GM12891 (cell line): ENCODE data around the gene KLHL25.

ENCODE experiments used
- POLR2A ChIP-seq: IDR thresholded peaks from 2 replicates; pipeline ENCODE4 v1.6.1; 2011; ENCODE audit warnings: low read depth, low read length, control low read depth
- POLR2AphosphoS5 ChIP-seq: IDR thresholded peaks from 2 replicates; pipeline ENCODE4 v1.6.1; 2011; ENCODE audit warnings: low read depth, low read length, control low read depth

DNA sequence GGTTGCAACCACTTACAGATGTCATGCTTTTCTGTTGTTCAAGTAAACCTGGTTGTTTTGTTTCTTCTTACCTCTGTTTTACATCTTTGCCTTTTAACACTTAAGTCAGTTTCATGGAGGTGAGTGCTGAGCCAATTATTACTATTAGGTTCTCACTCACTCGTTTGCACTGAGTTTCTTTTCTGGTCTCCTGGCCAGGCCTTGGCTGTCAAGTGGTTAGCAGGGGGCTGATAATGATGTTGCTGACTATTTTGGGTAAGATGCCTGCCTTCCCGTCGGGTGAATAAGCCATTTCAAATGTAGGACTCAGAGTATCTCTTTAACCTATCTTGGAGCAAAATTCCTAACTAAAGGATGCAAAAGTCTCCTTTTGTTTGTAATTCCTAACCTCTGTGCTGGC, 78.5 kb downstream of the KLHL25 start:
- TF ChIP-seq POLR2A, result no peak
- no peak for TF ChIP-seq POLR2AphosphoS5
